Stimulated activated CD4-positive, alpha-beta T cell treated with anti-CD3 and anti-CD28 coated beads, Interleukin-1b, Interleukin-23, amount 100 ng/mL, for 24 hours (primary cell): ENCODE data around the gene TMEM245.
"Not testable (repeated sequence)": the region's sequence is repeated elsewhere in the genome, so short reads cannot be mapped to it uniquely, and the experiment has no call there.

Experiments used
- DNase-seq, 4 experiments: peaks; one replicate each; pipeline ENCODE4 v3.0.0-alpha.2; 2020; ENCODE audit warnings: low read depth in 4 of 4, low spot score in 1 of 4

Gene TMEM245

GRCh38 chr9:109133533-109133932 is 13.8 kb upstream of the TMEM245 start:
- no peak for DNase-seq

- no peak for DNase-seq
These were observed 12.8 kb upstream of the TMEM245 start for GRCh38 chr9:109132567-109133021.

GRCh38 chr9:109129470-109130197 is 9.9 kb upstream of the TMEM245 start:
- DNase-seq, result no peak

GRCh38 chr9:109126671-109127070 is 6.9 kb upstream of the TMEM245 start:
- DNase-seq, result not testable (repeated sequence)

GRCh38 chr9:109124121-109124520 is 4.4 kb upstream of the TMEM245 start:
- DNase-seq, result no peak

GRCh38 chr9:109122726-109123621 is 3.2 kb upstream of the TMEM245 start:
- DNase-seq, result no peak

GRCh38 chr9:109121232-109121796 is 1.6 kb upstream of the TMEM245 start:
- no peak for DNase-seq

GRCh38 chr9:109120204-109120789 is 550 bp upstream of the TMEM245 start:
- DNase-seq, result no peak

- DNase-seq, result peak in 1 of 4 experiments; percentile 11
These were observed 824 bp downstream of the TMEM245 start for GRCh38 chr9:109118808-109119438.

- peak in 1 of 4 experiments; percentile 22 for DNase-seq
These were observed 1.6 kb downstream of the TMEM245 start for GRCh38 chr9:109117856-109118807.

- no peak for DNase-seq
These were observed 3.7 kb downstream of the TMEM245 start for GRCh38 chr9:109115931-109116526.

- DNase-seq, result no peak
These were observed 5.1 kb downstream of the TMEM245 start for GRCh38 chr9:109114670-109115069.

- DNase-seq, result no peak
These were observed 5.7 kb downstream of the TMEM245 start for GRCh38 chr9:109113892-109114609.

- DNase-seq, result no peak
These were observed 6.5 kb downstream of the TMEM245 start for GRCh38 chr9:109113254-109113653.

- no peak for DNase-seq
These were observed 9.3 kb downstream of the TMEM245 start for GRCh38 chr9:109110329-109111021.

- DNase-seq, result no peak
These were observed 9.8 kb downstream of the TMEM245 start for GRCh38 chr9:109109967-109110328.

- no peak for DNase-seq
These were observed 11.4 kb downstream of the TMEM245 start for GRCh38 chr9:109108318-109108717.
